Epithelial cell of proximal tubule (primary cell): ENCODE data around the gene TFIP11. TPM values are rescaled to one million over a fixed set of nuclear protein-coding genes. Genes with fewer than 3 reads are reported as not detected.

Experiments used
- DNase-seq: peaks from one replicate; pipeline ENCODE4 v3.0.0-alpha.2; 2011; ENCODE audit warnings: low read depth
- H3K4me3 ChIP-seq: 2 replicates; pipeline ENCODE4 v1.5.1; 2011; ENCODE audit warnings: low read depth, mild to moderate bottlenecking, low read length
- total RNA-seq: library from RNA; depleted of rRNA; stranded (reverse); fragments of >200 nt; gene quantifications from 2 replicates; pipeline ENCODE4 v1.2.3, GENCODE V29; 2015
- TF ChIP-seq, protein P1 (sequence below): conservative IDR thresholded peaks from 2 replicates; pipeline ENCODE4 v1.5.1; 2012; ENCODE audit warnings: low read depth, mild to moderate bottlenecking, low read length

TFIP11 gene
- total RNA-seq, 1 donor from 2014 or later: 17.8 TPM

DNA sequence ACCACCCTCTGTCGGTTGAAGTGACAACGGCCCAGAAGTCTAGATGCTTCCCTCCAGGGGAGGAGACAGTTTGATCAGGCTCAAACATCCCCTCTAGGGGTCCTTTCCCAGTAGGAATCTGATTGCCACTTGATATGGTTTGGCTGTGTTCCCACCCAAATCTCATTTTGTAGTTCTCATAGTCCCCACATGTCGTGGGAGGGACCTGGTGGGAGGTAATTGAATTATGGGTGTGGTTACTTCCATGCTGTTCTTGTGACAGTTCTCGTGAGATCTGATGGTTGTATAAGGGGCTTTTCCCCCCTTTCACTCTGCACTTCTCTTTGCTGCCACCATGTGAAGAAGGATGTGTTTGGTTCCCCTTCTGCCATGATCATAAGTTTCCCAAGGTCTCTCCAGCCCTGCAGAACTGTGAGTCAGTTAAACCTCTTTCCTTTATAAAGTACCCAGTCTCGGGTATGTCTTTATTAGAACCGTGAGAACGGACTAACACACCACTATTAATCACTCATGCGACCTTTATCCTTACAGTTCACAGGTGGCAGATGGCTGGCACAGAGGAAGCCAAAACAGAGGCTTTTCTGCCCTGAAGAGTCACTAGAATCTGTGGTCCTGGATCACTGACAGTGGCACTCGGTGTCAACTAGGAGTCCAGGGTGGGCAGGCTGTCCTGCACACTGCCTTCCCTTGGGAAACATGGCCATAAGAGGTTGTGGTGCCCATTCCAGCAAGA is 61.7 kb downstream of the TFIP11 start:
- no peak overlapping the region for H3K4me3 ChIP-seq
- TF ChIP-seq, protein P1, sequence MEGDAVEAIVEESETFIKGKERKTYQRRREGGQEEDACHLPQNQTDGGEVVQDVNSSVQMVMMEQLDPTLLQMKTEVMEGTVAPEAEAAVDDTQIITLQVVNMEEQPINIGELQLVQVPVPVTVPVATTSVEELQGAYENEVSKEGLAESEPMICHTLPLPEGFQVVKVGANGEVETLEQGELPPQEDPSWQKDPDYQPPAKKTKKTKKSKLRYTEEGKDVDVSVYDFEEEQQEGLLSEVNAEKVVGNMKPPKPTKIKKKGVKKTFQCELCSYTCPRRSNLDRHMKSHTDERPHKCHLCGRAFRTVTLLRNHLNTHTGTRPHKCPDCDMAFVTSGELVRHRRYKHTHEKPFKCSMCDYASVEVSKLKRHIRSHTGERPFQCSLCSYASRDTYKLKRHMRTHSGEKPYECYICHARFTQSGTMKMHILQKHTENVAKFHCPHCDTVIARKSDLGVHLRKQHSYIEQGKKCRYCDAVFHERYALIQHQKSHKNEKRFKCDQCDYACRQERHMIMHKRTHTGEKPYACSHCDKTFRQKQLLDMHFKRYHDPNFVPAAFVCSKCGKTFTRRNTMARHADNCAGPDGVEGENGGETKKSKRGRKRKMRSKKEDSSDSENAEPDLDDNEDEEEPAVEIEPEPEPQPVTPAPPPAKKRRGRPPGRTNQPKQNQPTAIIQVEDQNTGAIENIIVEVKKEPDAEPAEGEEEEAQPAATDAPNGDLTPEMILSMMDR: no peak
- DNase-seq: no peak

DNA sequence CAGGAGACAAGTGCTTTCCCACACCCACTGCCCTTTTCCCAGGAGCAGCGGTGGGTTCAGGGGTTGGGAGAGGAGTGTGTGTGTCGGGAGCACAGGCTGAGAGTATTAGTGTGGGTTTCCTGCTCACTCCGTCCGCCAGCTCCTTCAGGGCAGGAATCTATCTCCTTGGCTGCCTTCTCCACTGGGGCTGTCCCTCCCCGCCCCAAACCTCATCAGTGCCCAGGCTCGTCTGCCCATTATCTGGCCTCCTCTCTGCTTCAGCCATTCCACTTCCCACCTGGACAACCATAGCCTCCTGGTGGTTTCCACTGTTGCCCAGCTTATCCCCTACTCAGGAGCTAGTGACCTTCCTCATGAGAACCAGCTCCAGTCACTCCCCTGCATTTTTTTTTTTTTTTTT is 63.3 kb downstream of the TFIP11 start:
- TF ChIP-seq, protein P1: no peak
- H3K4me3 ChIP-seq: no peak overlapping the region
- no peak for DNase-seq

DNA sequence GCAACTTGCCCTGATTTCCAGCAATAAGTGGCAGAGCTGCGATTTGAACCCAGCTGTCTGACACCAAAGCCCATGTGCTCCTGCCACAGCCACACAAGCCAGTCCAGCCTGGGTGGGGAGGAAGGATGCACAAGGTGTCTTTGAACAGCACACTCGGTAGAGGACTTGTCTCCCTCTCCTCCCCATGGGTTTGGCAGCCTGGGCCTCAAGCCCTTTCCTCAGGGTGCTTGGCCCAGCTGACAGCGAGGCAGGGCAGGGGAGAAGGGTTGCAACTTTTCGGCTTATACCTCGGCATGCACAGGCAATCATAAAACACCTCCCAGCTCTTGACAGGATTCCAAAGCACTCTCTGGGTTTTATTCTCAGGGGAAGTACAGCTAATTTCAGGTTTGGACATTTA is 63.9 kb downstream of the TFIP11 start:
- DNase-seq: no peak
- no peak overlapping the region for H3K4me3 ChIP-seq

DNA sequence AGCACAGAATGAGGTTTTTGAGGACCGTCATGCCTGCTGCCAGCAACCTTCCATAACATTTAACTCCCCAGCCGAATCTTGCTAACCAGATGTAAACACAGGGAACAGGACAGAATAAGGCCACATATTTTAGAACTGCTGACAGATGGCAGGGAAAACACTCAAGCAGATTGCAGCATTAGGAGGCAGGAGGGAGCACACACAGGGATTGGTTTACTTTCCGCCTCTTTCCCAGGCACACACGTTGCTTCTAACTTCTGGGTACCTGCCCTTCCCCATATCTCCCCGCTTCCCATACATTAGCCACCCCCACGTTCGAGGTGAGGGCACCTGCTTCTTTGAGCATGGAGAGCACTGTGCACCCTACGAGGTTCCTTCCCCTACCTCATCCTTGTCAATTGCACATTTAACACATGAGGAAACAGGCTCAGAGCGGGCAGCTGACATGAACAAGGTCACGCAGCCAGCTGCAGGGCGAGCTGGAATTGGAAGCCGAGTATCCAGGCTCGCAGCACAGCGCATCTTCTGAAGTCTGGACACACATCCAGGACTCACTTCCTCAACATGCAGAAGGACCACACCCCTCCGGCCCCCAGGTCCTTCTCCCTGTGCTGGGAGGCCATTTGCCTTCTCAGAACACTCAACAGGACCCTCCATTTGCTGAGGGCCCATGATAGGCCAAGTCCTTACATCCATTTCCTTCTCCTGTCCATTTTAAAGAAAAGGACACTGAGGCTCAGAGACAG is 64.5 kb downstream of the TFIP11 start:
- no peak overlapping the region for H3K4me3 ChIP-seq
- DNase-seq: no peak
- TF ChIP-seq, protein P1: no peak

More for the DNA sequence above, 63.9 kb downstream of the TFIP11 start:
- TF ChIP-seq, protein P1: no peak

DNA sequence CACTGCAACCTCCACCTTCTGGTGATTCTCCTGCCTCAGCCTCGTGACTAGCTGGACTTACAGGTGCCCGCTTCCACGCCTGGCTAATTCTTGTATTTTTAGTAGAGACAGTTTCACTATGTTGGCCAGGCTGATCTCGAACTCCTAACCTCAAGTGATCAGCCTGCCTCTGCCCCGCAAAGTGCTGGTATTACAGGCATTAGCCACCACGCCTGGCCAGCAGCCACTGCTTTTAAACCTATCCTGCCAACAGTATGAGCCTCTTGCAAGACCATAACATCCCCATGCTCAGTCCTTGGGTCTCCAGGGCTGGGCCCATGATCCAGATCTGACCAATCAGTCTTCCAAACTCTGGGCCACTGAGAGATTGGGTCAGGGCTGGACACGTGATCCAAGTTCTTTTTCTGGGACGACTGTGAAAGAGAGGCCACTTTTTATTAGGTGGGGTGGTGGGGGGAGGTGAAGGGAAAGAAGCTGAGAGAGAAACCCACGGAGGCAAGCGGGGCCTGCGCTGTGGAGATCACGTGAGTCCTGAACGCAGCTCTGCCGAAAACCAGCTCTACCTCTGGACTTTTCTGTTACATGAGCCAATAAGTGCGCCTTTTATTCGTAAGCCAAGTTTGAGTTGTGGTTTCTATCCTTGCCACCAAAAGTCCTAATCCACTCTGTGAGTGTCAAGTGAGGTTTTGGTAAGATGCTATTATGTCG is 65.3 kb downstream of the TFIP11 start:
- no peak overlapping the region for H3K4me3 ChIP-seq
- TF ChIP-seq, protein P1: no peak
- DNase-seq: no peak

DNA sequence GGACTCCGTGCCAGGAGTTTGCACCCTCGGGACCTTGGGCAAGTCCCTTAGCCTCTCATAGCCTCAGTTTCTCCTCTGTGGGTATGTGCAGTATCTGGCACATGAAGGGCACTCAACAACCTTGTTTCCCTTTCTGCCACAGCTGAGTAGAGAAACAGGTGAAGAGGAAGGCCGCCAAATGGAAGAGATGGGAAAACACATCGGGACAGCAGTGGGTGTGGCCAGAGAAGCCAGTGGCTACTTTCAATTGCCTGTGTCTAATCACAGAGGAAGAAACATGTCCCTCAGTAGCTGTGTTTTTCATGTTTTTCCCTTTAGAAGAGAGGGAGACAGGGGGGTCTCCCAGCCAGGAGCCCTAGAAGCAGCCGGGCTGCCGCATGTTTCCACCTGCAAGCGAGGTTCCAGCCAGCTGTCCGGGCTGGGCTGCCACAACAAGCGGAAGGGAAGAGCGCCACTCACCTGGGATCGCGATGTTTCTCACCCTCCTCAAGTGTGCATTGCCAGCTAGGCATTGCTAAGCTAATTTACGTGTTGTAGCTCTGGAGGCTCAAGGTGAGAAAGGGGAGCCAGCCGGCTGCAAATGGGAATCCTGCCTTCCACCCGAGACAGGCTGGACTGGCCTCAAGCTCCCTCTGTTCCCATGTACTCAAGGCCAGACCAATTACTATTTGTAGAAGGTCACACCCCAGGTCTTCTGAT is 66.5 kb downstream of the TFIP11 start:
- TF ChIP-seq, protein P1: no peak
- DNase-seq: no peak
- H3K4me3 ChIP-seq: no peak overlapping the region
